Keratinocyte (primary cell): Measurements from ENCODE around the gene LRRC4. TPM values are rescaled to one million over a fixed set of nuclear protein-coding genes. Genes with fewer than 3 reads are reported as not detected.

ENCODE experiments used
- DNase-seq: peaks from one replicate; pipeline ENCODE4 v3.0.0-alpha.2; 2011; ENCODE audit warnings: low read depth, missing footprints, low spot score
- FAIRE-seq: peaks from 2 replicates; lab custom pipeline; 2011; peaks lifted over from hg19 to GRCh38; lab: Jason Lieb, UNC
- H2AFZ ChIP-seq: 2 replicates; pipeline ENCODE4 v1.6.0; 2012; ENCODE audit warnings: low read length, control low read depth, inconsistent platforms; ENCODE audit not compliant: control insufficient read depth
- H3K27ac ChIP-seq: 2 replicates; pipeline ENCODE4 v1.5.1; 2011; ENCODE audit warnings: low read length; ENCODE audit not compliant: control insufficient read depth, insufficient read depth
- H3K27me3 ChIP-seq: 3 replicates; pipeline ENCODE4 v1.6.0; 2011; ENCODE audit warnings: low read length; ENCODE audit not compliant: control insufficient read depth, insufficient read depth; ENCODE audit errors: extremely low read depth
- H3K36me3 ChIP-seq, 2 experiments: 2 replicates in 1 of 2; 3 replicates in 1 of 2; pipeline ENCODE4 v1.5.1; 2011; ENCODE audit warnings: low read length in 2 of 2, mild to moderate bottlenecking in 1 of 2; ENCODE audit not compliant: control insufficient read depth in 2 of 2, insufficient read depth in 2 of 2; ENCODE audit errors: extremely low read depth in 1 of 2
- H3K4me1 ChIP-seq: 3 replicates; pipeline ENCODE4 v1.5.1; 2011; ENCODE audit warnings: low read length; ENCODE audit not compliant: control insufficient read depth, insufficient read depth; ENCODE audit errors: extremely low read depth
- H3K4me2 ChIP-seq: 3 replicates; pipeline ENCODE4 v1.6.0; 2011; ENCODE audit warnings: low read depth, low read length; ENCODE audit not compliant: control insufficient read depth, insufficient read depth; ENCODE audit errors: extremely low read depth
- H3K4me3 ChIP-seq, 3 experiments: fragments of 200-600 bp in 1 of 3; sonication (generic) in 1 of 3; 2 replicates in 2 of 3; 3 replicates in 1 of 3; pipeline ENCODE4 v1.5.1; 2011 to 2016; ENCODE audit warnings: low read length in 3 of 3, mild to moderate bottlenecking in 3 of 3, control low read depth in 2 of 3, inconsistent platforms in 1 of 3, low read depth in 1 of 3, mixed read lengths in 1 of 3, mixed run types in 1 of 3, moderate library complexity in 1 of 3; ENCODE audit not compliant: control insufficient read depth in 2 of 3, insufficient read depth in 2 of 3; ENCODE audit errors: extremely low read depth in 1 of 3
- H3K79me2 ChIP-seq: 2 replicates; pipeline ENCODE4 v1.6.0; 2012; ENCODE audit warnings: low read length; ENCODE audit not compliant: control insufficient read depth, insufficient read depth
- H3K9ac ChIP-seq: 3 replicates; pipeline ENCODE4 v1.6.0; 2011; ENCODE audit warnings: low read length; ENCODE audit not compliant: control insufficient read depth, insufficient read depth; ENCODE audit errors: extremely low read depth
- H3K9me1 ChIP-seq: 3 replicates; pipeline ENCODE4 v1.6.0; 2011; ENCODE audit warnings: low read length; ENCODE audit not compliant: control insufficient read depth, insufficient read depth; ENCODE audit errors: extremely low read depth
- H3K9me3 ChIP-seq: 2 replicates; pipeline ENCODE4 v1.5.1; 2012; ENCODE audit warnings: low read depth, low read length; ENCODE audit not compliant: control insufficient read depth
- H4K20me1 ChIP-seq: 3 replicates; pipeline ENCODE4 v1.6.0; 2011; ENCODE audit warnings: low read length; ENCODE audit not compliant: control insufficient read depth, insufficient read depth; ENCODE audit errors: extremely low read depth
- CTCF ChIP-seq, 3 experiments: IDR thresholded peaks in 1 of 3; conservative IDR thresholded peaks in 1 of 3; optimal IDR thresholded peaks in 1 of 3; 2 replicates in 2 of 3; 3 replicates in 1 of 3; pipeline versions ENCODE3 to v1.5.1; 2011; ENCODE audit warnings: low read length in 3 of 3, mild to moderate bottlenecking in 3 of 3, moderate library complexity in 2 of 3, control low read depth in 1 of 3, inconsistent platforms in 1 of 3; ENCODE audit not compliant: insufficient read depth in 2 of 3; ENCODE audit errors: extremely low read depth in 1 of 3
- EZH2 ChIP-seq: IDR thresholded peaks from one replicate; pipeline ENCODE4 v1.6.1; 2012; ENCODE audit warnings: inconsistent platforms, mild to moderate bottlenecking, low read length, moderate library complexity
- dilution Hi-C: fragments of 300-500 bp; cut with MboI; formaldehyde crosslinking; loops from one replicate; pipeline ENCODE4 v1.7.0; 2020; ENCODE audit warnings: low sequenced_read_pairs; ENCODE audit not compliant: extremely low pct_ligation_motif_present
- polyA plus RNA-seq, 5 experiments: library from polyadenylated mRNA; depleted of rRNA in 3 of 5; stranded (reverse) in 3 of 5; stranded (forward) in 1 of 5; unstranded in 1 of 5; fragments of >200 nt; gene quantifications; 1 replicate in 1 of 5; 2 replicates in 3 of 5; 3 replicates in 1 of 5; pipeline versions ENCODE4 v1.2.1 to v1.2.3, GENCODE V29; 2011 to 2012; ENCODE audit warnings: missing spikeins in 2 of 5, low read depth in 1 of 5, low replicate concordance in 1 of 5

LRRC4 gene
- polyA plus RNA-seq, 1 donor (not counting 4 experiments of a cell fraction or from before 2014, with no cell fraction given), result 0.07 TPM

GRCh38 chr7:128011131-128011661, 20.0 kb downstream of the LRRC4 start:
- no peak for FAIRE-seq
- TF ChIP-seq CTCF (optimal IDR thresholded peaks at IDR 0.05 in 1 of 3, IDR thresholded peaks at IDR 0.05 in 1 of 3, conservative IDR thresholded peaks at IDR 0.05 in 1 of 3; ENCODE audit: extremely low read depth in 1 of 3, insufficient read depth in 2 of 3, low read length in 3 of 3) (no peak), EZH2 (no peak)
- H4K20me1 ChIP-seq, result no peaks in the 10 kb centered on the region

GRCh38 chr7:128010391-128011127, 20.7 kb downstream of the LRRC4 start:
- FAIRE-seq, result no peak
- H3K9me1 ChIP-seq, result no peaks in the 10 kb centered on the region
- H3K27me3 ChIP-seq, result no peaks in the 10 kb centered on the region
- H3K4me2 ChIP-seq, result no peak overlapping the region
- H2AFZ ChIP-seq, result no peak overlapping the region
- no peak overlapping the region for H3K27ac ChIP-seq
- H3K79me2 ChIP-seq, result no peaks in the 10 kb centered on the region
- no peak overlapping the region for H3K4me3 ChIP-seq
- TF ChIP-seq EZH2, result no peak
- TF ChIP-seq CTCF (optimal IDR thresholded peaks at IDR 0.05 in 1 of 3, IDR thresholded peaks at IDR 0.05 in 1 of 3, conservative IDR thresholded peaks at IDR 0.05 in 1 of 3; ENCODE audit: extremely low read depth in 1 of 3, insufficient read depth in 2 of 3, low read length in 3 of 3), result peak in 2 of 3 experiments; percentile 17
- H3K9me3 ChIP-seq, result no peaks in the 10 kb centered on the region
- DNase-seq, result no peak
- no peaks in the 10 kb centered on the region for H4K20me1 ChIP-seq
- H3K36me3 ChIP-seq, result peaks cover 12 to 21% of the 10 kb centered on the region in 2 experiments
- dilution Hi-C loops, result no loop called here
- H3K4me1 ChIP-seq, result peaks cover 13% of the 10 kb centered on the region
- H3K9ac ChIP-seq, result no peak overlapping the region

More at GRCh38 chr7:128011131-128011661, 20.0 kb downstream of the LRRC4 start:
- Histone ChIP-seq H3K9me1 (no peaks in the 10 kb centered on the region), H3K4me1 (peaks cover 13% of the 10 kb centered on the region), H3K79me2 (no peaks in the 10 kb centered on the region), H3K9ac (no peak overlapping the region), H3K27ac (no peak overlapping the region), H3K4me2 (no peak overlapping the region), H2AFZ (no peak overlapping the region), H3K27me3 (no peaks in the 10 kb centered on the region), H3K9me3 (no peaks in the 10 kb centered on the region), H3K4me3 (no peak overlapping the region), H3K36me3 (peaks cover 12 to 16% of the 10 kb centered on the region in 2 experiments)
- dilution Hi-C loops, result no loop called here
- no peak for DNase-seq
